Measurements from ENCODE around the gene EPHB1. TPM values are rescaled to one million over a fixed set of nuclear protein-coding genes. Genes with fewer than 3 reads are reported as not detected.
"Not testable (repeated sequence)": the region's sequence is repeated elsewhere in the genome, so short reads cannot be mapped to it uniquely, and the experiment has no call there.

Gene EPHB1
- total RNA-seq, 1 donor from 2014 or later, result 3.1 TPM

GRCh38 chr3:134998855-134999254 is 203.8 kb downstream of the EPHB1 start:
- DNase-seq (ENCODE audit: low spot score), result no peak

- no peak for DNase-seq (ENCODE audit: low spot score)
These were observed 205.4 kb downstream of the EPHB1 start for GRCh38 chr3:135000465-135000864.

GRCh38 chr3:135005616-135006015 is 210.6 kb downstream of the EPHB1 start:
- DNase-seq (ENCODE audit: low spot score), result not testable (repeated sequence)

- no peak for DNase-seq (ENCODE audit: low spot score)
These were observed 212.5 kb downstream of the EPHB1 start for GRCh38 chr3:135007607-135008006.

GRCh38 chr3:135008326-135008725 is 213.3 kb downstream of the EPHB1 start:
- DNase-seq (ENCODE audit: low spot score), result no peak

- DNase-seq (ENCODE audit: low spot score), result no peak
These were observed 214.0 kb downstream of the EPHB1 start for GRCh38 chr3:135009014-135009413.

GRCh38 chr3:135012101-135012500 is 217.0 kb downstream of the EPHB1 start:
- no peak for DNase-seq (ENCODE audit: low spot score)

GRCh38 chr3:135013206-135013605 is 218.1 kb downstream of the EPHB1 start:
- DNase-seq (ENCODE audit: low spot score), result no peak

- DNase-seq (ENCODE audit: low spot score), result no peak
These were observed 219.5 kb downstream of the EPHB1 start for GRCh38 chr3:135014566-135014965.

GRCh38 chr3:135017003-135017893 is 222.2 kb downstream of the EPHB1 start:
- DNase-seq (ENCODE audit: low spot score), result no peak

- DNase-seq (ENCODE audit: low spot score), result no peak
These were observed 223.3 kb downstream of the EPHB1 start for GRCh38 chr3:135018149-135018923.

GRCh38 chr3:135020181-135020580 is 225.1 kb downstream of the EPHB1 start:
- no peak for DNase-seq (ENCODE audit: low spot score)

GRCh38 chr3:135023996-135024658 is 229.1 kb downstream of the EPHB1 start:
- DNase-seq (ENCODE audit: low spot score), result no peak

- DNase-seq (ENCODE audit: low spot score), result not testable (repeated sequence)
These were observed 235.9 kb downstream of the EPHB1 start for GRCh38 chr3:135030768-135031615.

- DNase-seq (ENCODE audit: low spot score), result no peak
These were observed 238.7 kb downstream of the EPHB1 start for GRCh38 chr3:135033737-135034136.

GRCh38 chr3:135034291-135034768 is 239.3 kb downstream of the EPHB1 start:
- no peak for DNase-seq (ENCODE audit: low spot score)

- DNase-seq (ENCODE audit: low spot score), result no peak
These were observed 239.9 kb downstream of the EPHB1 start for GRCh38 chr3:135034891-135035440.

GRCh38 chr3:135038186-135038585 is 243.1 kb downstream of the EPHB1 start:
- DNase-seq (ENCODE audit: low spot score), result no peak

GRCh38 chr3:135039536-135039935 is 244.5 kb downstream of the EPHB1 start:
- DNase-seq (ENCODE audit: low spot score), result not testable (repeated sequence)

GRCh38 chr3:135040321-135041240 is 245.5 kb downstream of the EPHB1 start:
- DNase-seq (ENCODE audit: low spot score), result no peak
